HG02870 (cell line): Measurements from ENCODE around the gene KCNQ1.

Experiments
- ATAC-seq: cut with Tn5 transposase; IDR thresholded peaks from one replicate; pipeline ENCODE4 v1.9.1; 2021; ENCODE audit warnings: mild to moderate bottlenecking, moderate library complexity; ENCODE audit not compliant: unreplicated experiment

Gene KCNQ1

DNA sequence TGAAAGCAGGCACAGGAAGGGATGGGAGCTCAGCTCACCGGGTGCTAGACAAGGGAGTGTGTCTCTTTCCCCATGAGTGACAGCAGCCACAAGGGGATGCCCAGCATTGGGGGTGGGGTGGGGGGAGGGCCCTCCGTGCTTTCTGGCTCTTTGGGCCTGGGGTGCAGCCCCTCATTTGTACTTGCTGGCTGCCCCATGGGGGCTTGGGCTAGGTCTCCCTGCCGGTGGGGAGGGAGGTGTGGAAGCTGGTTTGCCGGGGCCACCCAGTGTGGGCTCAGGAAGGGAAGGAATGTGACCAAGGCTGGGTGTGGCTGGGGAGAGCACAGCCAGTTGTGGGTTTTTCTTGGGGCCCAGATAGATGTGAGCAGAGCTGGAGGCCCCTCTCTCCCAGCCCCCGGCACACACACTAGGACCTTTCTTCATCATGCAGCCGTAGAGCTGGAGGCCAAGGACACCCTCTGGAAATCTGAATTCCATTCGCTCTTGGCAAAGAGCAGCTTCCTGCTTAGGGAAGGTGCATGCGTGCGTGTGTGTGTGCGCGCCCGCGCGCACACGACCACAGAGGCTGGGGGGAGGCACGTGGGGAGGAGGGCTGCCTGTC, 229.2 kb downstream of the KCNQ1 start:
- no peak for ATAC-seq

DNA sequence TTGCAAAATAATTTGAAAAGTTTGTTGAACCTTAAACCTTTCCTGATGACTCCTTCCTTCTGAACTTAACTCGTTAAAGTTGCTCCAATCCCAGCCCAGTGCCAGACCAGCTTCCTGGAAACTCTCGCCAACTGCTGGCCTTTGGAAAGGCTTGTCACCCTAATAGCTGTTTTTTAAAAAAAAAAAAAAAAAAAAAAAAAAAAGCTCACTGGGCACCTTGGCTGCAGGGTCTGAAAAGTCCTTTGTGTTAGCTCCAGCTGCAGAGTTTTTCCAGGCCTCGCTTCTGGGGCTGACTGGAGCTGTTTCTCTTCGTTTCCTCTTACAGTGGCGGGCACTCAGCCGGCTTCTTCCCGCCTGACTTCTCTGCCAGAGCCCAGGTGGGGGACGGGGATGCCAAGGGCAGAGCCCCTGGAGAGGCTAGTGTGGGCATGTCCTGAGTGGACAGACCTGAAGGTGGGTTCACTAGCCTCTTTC, 229.9 kb downstream of the KCNQ1 start:
- no peak for ATAC-seq

- no peak for ATAC-seq
These were observed 230.7 kb downstream of the KCNQ1 start for GRCh38 chr11:2675540-2675939.

- ATAC-seq = no peak
These were observed 232.3 kb downstream of the KCNQ1 start for GRCh38 chr11:2677127-2677526.

DNA sequence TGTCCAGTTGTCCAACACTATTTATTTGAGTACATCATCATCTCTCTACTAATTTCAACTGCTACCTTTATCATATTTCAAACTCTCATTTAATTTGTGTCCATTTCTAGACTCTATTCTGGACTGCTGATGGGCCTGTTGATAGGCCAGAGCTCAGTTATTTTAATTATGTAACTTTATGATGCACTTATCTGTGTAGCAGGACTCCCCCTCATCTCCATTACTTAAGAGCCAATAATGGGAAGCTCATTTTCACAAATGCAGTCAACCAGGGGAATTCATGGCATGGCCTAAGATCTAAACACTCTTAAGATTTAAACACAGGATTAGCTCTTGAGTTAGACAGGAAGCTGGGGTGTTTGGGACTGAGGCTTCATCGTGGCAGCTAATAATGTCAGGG, 233.6 kb downstream of the KCNQ1 start:
- no peak for ATAC-seq

- ATAC-seq = no peak
These were observed 234.3 kb downstream of the KCNQ1 start for GRCh38 chr11:2679011-2679676.

DNA sequence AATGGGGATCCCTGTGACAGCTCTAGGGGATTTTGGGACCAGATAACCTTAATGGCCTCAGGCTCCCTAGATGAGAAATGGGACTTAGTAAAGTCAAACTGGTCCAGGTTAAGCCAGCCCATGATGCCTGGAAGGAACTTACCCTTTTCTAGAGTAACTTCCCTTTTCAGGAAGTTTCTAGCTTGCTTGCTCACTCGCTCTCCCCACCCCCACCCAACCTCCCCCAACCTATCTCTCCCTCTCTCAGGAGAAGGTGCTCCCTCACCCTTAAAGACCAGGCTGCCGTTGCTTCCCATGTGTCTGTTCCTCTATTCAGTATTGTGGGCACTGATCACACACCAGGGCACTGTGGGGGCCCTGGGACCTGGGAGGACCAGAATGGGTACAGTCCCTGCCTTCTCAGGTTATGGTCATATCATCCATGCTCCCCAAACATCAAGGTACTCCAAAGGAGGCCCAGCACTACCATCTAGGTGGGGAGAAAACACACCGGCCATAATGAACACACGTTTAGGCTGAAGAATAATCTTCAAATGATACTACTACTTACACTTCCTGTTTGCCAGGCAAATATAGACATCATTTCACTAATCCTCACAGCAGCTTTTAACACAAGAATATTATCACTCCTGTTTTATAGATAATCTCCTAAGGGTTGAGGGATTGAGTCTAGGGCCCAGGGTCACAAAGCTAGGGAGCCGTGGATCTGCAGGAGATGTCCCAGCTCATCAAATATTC, 236.8 kb downstream of the KCNQ1 start:
- no peak for ATAC-seq

- ATAC-seq = no peak
These were observed 239.0 kb downstream of the KCNQ1 start for GRCh38 chr11:2683806-2684205.

- ATAC-seq = no peak
These were observed 239.8 kb downstream of the KCNQ1 start for GRCh38 chr11:2684581-2684980.

GRCh38 chr11:2685051-2685450, 240.2 kb downstream of the KCNQ1 start:
- ATAC-seq = no peak

DNA sequence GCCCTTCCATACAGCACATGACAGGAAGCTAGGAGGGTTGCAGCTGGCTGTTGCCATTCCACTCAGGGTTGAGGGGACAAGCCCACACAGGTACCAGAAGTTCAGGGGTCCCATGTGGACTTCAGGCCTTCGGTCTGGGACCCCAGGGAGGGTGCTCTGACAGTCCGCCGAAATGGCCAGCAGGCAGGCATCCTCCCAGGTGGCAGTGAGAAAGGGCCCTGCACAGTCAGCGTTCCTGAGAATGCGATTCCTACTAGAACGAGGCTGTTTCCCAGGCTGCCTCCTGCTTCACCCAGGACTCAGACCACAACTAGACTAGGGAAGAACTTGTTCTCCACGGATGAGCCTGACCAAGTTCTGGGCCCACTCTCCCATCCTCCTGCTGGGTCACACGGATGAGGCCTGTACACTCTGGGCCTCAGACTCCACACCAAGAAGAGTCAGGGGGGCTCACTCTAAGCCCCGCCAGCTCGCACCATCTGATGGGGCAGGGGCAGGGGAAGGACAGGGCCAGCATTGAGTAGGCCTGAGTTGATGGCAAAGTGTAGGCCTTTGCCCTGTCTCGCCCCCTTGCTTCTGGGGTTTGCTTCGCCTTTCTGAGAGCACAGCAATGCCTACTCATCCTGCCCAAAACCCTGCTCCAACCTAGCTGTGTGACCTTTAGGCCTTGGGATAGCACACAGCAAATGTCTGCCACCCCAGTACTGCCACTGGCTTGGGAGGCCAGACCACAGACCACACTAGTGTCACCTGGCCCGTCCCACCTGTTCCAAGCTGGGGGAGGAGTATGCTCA, 241.0 kb downstream of the KCNQ1 start:
- no peak for ATAC-seq

DNA sequence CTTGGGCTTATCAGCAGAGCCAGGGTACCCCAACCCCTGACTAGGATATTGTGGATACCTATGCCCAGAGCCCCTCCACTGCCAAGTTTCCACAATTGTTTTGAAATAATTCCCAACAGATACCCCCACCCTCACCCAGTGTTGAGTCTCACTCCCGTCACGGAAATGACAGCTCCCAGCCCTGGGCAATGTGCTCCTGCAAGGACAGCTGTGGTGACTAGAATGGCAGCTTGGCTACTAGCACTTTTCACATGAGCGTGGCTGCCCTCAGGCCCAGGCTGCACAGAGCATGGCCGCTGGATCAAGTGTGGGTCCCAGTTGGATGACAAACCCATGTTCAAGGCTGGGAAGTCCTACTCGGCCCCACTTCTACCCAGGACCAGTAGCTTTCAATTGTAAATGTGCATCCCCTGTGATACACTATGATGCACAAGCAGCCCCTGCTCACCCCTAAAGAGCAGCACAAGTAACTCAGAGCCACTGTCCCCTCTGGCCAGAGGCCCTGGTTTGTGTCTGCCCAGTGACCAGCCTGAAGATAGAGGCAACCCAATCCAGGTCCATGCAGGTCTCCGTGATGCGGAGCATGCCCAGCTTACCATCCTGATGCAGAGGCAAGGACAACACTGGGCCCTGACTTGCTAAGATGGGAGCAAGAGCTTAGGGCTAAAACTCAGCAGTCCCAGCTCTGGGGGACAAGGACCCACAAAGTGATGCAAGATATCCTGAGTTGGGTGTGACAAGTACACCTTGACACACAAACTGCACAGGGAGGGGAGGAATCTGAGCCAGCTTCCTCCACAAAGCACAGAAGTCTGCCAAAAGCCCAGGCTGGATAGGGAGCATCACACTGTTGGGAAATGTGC, 241.8 kb downstream of the KCNQ1 start:
- no peak for ATAC-seq

DNA sequence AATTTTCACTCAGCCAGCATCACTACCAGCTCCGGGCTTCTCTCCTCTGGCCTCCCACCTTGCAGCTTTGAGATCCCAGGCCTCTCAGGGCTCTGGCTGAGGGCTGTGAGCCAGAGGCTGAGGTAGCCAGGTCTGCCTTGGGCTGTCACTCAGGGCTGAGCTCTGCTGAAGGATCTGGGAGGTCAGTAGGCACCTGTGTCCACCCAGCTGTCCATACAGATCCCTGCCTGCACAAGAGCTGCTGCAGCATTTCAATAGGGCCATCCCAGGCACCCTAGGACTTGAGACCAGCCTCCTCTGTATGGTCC, 242.4 kb downstream of the KCNQ1 start:
- no peak for ATAC-seq

GRCh38 chr11:2687782-2688191, 243.0 kb downstream of the KCNQ1 start:
- no peak for ATAC-seq

DNA sequence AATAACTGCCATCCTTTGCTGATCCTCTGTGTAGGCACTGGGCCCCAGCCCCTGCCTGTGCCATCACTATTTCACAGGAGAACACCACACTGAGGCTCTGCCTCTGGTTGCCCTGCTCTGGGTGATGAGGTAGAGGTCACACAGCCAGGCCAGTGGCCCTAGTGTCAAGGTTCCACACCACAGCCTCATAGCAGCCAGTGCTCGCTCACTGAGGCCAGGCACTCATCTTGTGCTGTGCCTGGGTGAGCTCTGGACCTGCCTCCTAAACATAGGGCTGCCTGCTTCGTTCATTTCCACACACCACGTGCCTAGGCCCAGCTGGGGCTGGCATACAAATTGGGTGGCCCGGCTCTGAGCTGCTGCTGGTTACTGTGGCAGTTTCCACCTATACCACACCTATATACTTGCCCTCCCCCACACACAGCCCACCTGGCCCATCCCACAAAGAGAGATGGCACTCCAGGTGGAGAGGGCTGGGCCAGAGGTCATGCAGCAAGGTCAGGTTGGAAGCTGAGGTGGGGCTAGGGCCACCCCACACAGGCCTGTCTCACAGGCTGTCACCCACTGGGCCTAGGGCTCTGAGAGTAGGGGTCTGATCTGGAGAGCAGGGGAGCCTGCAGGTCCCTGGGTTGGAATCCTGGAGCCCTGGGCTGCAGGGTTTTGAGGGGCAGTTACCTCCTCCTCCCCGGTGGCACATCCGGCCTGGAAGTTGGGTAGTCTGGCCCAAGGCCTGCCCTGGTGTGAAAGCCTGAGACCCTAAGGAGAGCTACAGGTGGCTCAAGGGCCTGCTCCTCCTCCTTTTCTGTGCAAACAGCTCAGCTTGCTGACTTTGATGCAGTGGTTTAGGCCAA, 243.8 kb downstream of the KCNQ1 start:
- no peak for ATAC-seq

DNA sequence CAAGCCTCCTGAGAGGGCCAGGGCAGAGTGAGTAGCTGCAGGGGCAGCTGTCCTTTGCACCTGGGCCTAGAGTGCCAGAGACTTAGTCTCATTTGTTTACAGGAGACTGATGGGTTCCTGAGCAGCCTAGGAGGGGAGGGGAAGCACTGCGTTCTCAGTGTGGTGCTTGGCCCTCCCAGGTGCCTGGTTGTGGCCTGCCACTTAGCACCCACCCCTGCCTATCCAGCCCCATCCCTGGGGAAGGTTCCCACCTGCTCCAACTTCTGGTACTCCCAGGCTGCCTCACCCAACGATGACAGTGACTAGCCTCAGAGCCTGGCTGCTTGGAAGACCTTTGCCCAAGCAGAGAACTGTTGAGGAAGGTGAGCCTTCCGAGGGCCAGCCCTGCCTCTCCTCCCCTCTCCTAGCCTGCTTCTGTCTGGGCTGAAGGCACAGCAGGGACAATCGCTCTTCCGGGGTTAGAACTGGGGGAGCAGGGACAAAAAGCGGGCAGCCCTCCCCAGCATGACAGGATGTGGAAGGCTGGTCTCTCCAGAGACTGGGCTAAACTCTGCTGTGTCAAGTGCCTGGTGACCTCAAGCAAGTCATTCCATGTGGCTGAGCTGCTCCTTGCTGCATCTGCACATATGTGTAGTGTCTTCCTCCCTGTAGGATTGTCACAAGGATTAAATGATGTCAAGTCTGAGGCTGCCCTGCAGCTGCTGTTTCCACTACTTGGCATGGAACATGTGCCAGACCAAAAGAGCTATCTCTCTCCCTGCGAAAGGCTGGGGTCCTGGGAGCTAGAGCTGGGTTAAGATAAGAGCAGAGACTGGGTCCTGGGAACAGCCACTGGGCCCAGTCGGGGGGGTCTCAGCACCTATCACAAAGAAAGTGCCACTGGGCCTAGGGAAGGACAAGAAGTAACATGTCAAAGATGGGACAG, 245.1 kb downstream of the KCNQ1 start:
- no peak for ATAC-seq

- ATAC-seq = no peak
These were observed 246.0 kb downstream of the KCNQ1 start for GRCh38 chr11:2690596-2691354.

DNA sequence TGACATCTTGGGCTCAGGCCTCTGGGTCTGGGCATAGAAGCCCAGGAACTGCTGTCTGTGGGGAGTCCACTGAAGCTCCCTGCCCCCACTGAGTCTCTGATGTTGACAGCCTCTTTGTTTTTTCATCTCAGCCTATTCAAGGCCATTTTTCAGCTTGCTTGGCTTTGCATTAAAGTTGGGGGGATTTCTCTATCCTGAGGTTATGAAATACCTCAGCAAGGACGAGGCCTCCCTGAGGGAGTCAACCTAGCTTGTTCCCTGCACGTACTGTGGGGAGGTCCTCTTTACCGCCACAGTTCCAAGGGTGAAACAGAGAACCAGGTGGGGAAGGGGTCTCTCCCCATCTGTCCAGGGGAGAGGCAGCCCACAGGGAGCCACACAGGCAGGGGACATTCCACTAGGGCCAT, 246.6 kb downstream of the KCNQ1 start:
- no peak for ATAC-seq
